Type B pancreatic cell (in vitro differentiated cells): ENCODE results near the gene RSPRY1. TPM values are rescaled to one million over a fixed set of nuclear protein-coding genes. Genes with fewer than 3 reads are reported as not detected.
"Not testable (repeated sequence)": the region's sequence is repeated elsewhere in the genome, so short reads cannot be mapped to it uniquely, and the experiment has no call there.

Experiments used
- DNase-seq: peaks from one replicate; pipeline ENCODE4 v3.0.0; 2021; ENCODE audit warnings: mixed read lengths; ENCODE audit not compliant: unreplicated experiment; ENCODE audit errors: extremely low spot score
- H3K27ac Mint-ChIP-seq: 2 replicates; pipeline ENCODE4 v1.8.0; 2021; ENCODE audit warnings: mild to moderate bottlenecking, mixed read lengths
- H3K27me3 Mint-ChIP-seq: 2 replicates; pipeline ENCODE4 v1.8.0; 2021; ENCODE audit warnings: mixed read lengths
- H3K36me3 Mint-ChIP-seq: 2 replicates; pipeline ENCODE4 v1.8.0; 2021; ENCODE audit warnings: mixed read lengths
- H3K4me1 Mint-ChIP-seq: one replicate; pipeline ENCODE4 v1.8.0; 2021; ENCODE audit warnings: mixed read lengths; ENCODE audit not compliant: unreplicated experiment
- H3K4me3 Mint-ChIP-seq: 2 replicates; pipeline ENCODE4 v1.8.0; 2021; ENCODE audit warnings: mild to moderate bottlenecking, mixed read lengths
- H3K9me3 Mint-ChIP-seq: 2 replicates; pipeline ENCODE4 v1.8.0; 2021; ENCODE audit warnings: mixed read lengths
- total RNA-seq: library from RNA; stranded (reverse); gene quantifications from 2 replicates; pipeline ENCODE4 v1.2.1, GENCODE V29; 2021; ENCODE audit warnings: low replicate concordance
- TF ChIP-seq, protein P1 (sequence below): fragments of 200-600 bp; sonication (generic); conservative IDR thresholded peaks from 2 replicates; pipeline ENCODE4 v1.5.0; 2021; ENCODE audit warnings: antibody characterized with exemption, mild to moderate bottlenecking

Gene RSPRY1
- total RNA-seq, 1 donor from 2014 or later, result 49.9 TPM

DNA sequence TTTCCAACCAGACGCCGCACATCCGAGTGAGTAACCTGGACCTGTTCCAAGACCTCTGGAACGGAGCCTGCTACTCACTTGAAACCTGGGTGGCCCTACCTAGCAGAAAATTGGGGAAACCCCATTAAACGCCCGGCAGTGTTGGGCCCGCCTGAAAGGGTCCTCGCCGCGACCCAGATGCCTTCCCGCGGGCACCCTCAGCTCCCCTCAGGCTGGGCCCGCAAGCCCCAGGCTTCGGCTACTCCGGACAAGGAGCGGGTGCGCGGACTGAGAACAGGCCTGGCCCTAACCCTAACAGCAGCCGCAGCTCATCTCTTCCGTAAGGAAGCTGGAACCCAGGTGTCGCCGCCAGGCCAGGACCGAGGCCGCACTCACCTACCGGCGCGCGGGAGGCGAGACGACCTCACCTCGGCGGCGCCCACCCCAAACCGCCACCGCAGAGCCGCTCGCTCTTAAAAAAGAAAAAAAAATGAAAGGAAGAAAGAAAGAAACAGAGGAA is 634 bp upstream of the RSPRY1 start:
- no peak for DNase-seq
- H3K4me1 Mint-ChIP-seq, result peaks cover 25% of the 10 kb centered on the region
- H3K27me3 Mint-ChIP-seq, result no peaks in the 10 kb centered on the region

DNA sequence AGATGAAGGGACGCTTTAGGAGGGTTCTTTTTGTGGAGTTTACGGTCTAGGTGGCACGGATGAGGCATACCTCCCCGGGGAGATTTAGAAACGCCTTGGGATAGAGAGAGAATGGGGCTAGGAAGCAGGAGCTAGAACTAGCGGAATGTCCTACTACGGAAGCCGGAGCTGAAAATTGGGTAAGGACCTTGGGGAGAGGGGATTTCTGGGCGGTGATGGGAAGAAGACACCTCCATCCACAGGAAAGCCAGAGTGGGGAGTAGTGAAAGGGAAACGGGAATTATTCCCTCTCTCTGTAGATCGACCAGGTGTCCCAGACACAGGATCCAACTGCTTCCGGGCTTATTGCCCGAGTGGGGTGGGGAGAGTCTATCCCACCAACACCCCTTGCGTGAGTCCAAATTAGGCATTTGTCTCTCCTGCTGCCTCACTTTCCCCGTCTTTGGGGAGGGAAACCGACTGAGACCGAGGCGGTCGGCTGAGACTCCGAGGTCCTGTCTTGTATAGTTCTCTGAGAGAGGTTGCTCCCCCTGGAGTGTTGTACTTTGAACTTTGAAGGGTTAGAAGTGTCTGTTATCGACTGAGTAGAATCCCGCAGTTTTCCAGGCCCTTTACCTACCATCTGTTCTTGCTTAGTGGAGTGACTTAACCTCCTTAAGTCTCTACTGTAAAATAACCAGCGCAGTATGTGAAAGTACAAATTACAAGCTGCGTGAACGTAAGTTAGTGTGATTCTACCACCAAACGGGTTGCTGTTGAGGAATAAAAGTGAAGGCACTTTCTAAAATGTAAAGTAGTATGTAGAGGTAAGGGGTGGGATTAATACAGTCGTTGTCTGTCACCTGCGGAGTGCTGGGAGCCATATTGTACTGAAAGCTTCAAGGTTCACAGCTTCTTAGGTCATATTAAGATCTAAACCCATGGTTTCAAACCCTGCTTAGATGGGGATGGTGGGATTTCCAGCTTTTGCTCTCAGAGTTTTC is 1.0 kb downstream of the RSPRY1 start:
- no peaks in the 10 kb centered on the region for H3K27me3 Mint-ChIP-seq
- no peaks in the 10 kb centered on the region for H3K9me3 Mint-ChIP-seq
- H3K4me3 Mint-ChIP-seq, result peak overlapping the region; percentile 99
- H3K36me3 Mint-ChIP-seq, result no peaks in the 10 kb centered on the region
- peaks cover 33% of the 10 kb centered on the region for H3K4me1 Mint-ChIP-seq
- peak overlapping the region; percentile 94 for H3K27ac Mint-ChIP-seq
- TF ChIP-seq, protein P1, sequence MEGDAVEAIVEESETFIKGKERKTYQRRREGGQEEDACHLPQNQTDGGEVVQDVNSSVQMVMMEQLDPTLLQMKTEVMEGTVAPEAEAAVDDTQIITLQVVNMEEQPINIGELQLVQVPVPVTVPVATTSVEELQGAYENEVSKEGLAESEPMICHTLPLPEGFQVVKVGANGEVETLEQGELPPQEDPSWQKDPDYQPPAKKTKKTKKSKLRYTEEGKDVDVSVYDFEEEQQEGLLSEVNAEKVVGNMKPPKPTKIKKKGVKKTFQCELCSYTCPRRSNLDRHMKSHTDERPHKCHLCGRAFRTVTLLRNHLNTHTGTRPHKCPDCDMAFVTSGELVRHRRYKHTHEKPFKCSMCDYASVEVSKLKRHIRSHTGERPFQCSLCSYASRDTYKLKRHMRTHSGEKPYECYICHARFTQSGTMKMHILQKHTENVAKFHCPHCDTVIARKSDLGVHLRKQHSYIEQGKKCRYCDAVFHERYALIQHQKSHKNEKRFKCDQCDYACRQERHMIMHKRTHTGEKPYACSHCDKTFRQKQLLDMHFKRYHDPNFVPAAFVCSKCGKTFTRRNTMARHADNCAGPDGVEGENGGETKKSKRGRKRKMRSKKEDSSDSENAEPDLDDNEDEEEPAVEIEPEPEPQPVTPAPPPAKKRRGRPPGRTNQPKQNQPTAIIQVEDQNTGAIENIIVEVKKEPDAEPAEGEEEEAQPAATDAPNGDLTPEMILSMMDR, result no peak
- no peak for DNase-seq

More for the DNA sequence above, 634 bp upstream of the RSPRY1 start:
- Mint-ChIP-seq H3K36me3 (no peaks in the 10 kb centered on the region), H3K9me3 (no peaks in the 10 kb centered on the region), H3K4me3 (peak overlapping the region; percentile 99), H3K27ac (peak overlapping the region; percentile 94)
- TF ChIP-seq, protein P1, result no peak

DNA sequence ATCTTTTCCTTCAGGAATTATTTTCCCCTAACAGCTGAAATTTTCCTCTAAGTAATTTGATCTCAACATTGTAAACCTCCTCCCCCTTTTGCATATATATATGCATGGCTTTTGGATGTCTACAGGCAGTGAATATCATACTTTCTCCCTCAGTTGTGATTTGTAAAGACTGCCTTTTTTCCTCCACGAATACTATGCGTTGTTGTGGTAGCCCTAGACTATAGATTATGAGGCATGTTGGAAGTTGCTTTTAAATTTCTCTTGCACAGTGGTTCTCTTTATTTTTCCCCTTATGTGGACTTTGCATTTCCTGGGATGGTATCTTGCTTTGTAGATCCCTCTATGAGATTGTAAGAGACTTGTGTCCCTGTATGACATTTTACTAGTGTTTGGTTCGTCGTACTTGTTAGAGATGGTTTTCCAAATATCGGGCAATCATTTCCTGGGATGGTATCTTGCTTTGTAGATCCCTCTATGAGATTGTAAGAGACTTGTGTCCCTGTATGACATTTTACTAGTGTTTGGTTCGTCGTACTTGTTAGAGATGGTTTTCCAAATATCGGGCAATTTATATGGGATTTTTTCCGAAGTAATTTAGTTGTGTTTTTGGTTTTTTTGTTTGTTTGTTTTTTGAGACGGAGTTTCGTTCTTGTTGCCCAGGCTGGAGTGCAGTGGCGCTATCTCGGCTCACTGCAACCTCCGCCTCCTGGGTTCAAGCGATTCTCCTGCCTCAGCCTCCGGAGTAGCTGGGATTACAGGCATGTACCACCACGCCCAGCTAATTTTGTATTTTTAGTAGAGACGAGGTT is 2.0 kb downstream of the RSPRY1 start:
- H3K27me3 Mint-ChIP-seq, DNase-seq, H3K9me3 Mint-ChIP-seq, H3K36me3 Mint-ChIP-seq: not testable (repeated sequence)
- Mint-ChIP-seq H3K4me1 (peaks cover 36% of the 10 kb centered on the region), H3K27ac (peak overlapping the region; percentile 94), H3K4me3 (peak overlapping the region; percentile 99)

DNA sequence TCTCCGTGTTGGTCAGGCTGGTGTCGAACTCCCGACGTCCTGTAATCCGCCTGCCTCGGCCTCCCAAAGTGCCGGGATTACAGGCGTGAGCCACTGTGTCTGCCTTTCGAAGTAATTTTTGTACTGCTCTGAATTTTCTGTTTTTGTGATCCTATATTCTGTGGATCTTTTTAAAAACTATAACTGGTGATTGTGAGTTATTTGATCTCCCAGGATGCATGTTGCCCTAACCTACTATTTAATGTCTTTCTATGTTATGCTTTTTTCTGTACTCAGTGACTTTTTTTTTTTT is 2.5 kb downstream of the RSPRY1 start:
- Mint-ChIP-seq H3K4me1 (peaks cover 37% of the 10 kb centered on the region), H3K9me3 (no peaks in the 10 kb centered on the region), H3K4me3 (peak overlapping the region; percentile 66), H3K27me3 (no peaks in the 10 kb centered on the region), H3K36me3 (no peaks in the 10 kb centered on the region), H3K27ac (no peak overlapping the region)
- TF ChIP-seq, protein P1, result no peak
- no peak for DNase-seq

DNA sequence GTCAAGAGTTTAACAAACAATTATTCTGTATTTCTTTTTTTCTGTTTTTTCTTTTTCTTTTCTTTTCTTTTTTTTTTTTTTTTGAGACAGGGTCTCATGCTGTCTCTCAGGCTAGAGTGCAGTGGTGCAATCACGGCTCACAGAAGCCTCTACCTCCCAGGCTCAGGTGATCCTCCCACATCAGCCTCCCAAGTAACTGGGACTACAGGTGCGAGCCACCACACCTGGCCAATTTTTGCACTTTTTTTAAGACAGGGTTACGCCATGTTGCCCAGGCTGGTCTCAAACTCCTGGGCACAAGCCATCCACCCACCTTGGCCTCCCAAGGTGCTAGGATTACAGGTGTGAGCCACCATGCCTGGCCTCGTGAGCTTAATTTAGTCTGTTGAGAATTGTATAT is 3.4 kb downstream of the RSPRY1 start:
- H3K9me3 Mint-ChIP-seq, H3K4me3 Mint-ChIP-seq, H3K27me3 Mint-ChIP-seq, H3K27ac Mint-ChIP-seq, H3K36me3 Mint-ChIP-seq, DNase-seq: not testable (repeated sequence)
- peaks cover 36% of the 10 kb centered on the region for H3K4me1 Mint-ChIP-seq

DNA sequence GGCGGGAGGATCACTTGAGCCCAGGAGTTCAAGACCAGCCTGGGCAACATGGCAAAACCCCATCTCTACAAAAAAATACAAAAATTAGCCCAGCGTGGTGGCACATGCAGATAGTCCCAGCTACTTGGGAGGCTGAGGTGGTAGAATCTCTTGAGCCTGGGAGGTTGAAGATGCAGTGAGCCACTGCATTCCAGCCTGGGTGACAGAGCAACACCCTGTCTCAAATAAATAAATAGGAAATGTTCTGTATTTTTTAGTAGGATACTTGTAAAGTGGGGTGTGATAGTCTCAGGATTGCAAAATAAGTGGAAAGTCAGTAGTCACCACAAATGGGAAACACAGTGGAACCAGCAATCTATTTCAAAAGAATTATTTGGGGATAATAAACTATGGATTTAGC is 4.0 kb downstream of the RSPRY1 start:
- Mint-ChIP-seq H3K27ac (no peak overlapping the region), H3K36me3 (no peaks in the 10 kb centered on the region), H3K9me3 (no peaks in the 10 kb centered on the region), H3K4me1 (peaks cover 36% of the 10 kb centered on the region), H3K4me3 (no peak overlapping the region), H3K27me3 (no peaks in the 10 kb centered on the region)
- TF ChIP-seq, protein P1, result no peak
- DNase-seq, result no peak
